H9 (cell line): ENCODE results near the gene RAP1GDS1. TPM values are rescaled to one million over a fixed set of nuclear protein-coding genes. Genes with fewer than 3 reads are reported as not detected.

Source experiments
- DNase-seq: peaks from one replicate; pipeline ENCODE4 v3.0.0-alpha.2; 2017
- H2AFZ ChIP-seq: one replicate; pipeline ENCODE4 v1.6.1; 2013; ENCODE audit warnings: mild to moderate bottlenecking, low read length, control low read depth, moderate library complexity
- H2AK5ac ChIP-seq: 2 replicates; pipeline ENCODE4 v1.6.1; 2013; ENCODE audit warnings: low read length, control low read depth, mixed read lengths; ENCODE audit not compliant: insufficient read length
- H2BK120ac ChIP-seq: one replicate; pipeline ENCODE4 v1.6.1; 2013; ENCODE audit warnings: low read depth, mild to moderate bottlenecking, low read length, control low read depth, inconsistent platforms; ENCODE audit not compliant: poor library complexity, severe bottlenecking
- H2BK12ac ChIP-seq: 2 replicates; pipeline ENCODE4 v1.6.1; 2013; ENCODE audit warnings: low read length, control low read depth, mixed read lengths, low read depth; ENCODE audit not compliant: insufficient read length
- H2BK15ac ChIP-seq: 2 replicates; pipeline ENCODE4 v1.6.1; 2013; ENCODE audit warnings: low read depth, low read length, control low read depth
- H2BK20ac ChIP-seq: one replicate; pipeline ENCODE4 v1.6.1; 2013; ENCODE audit warnings: low read depth, mild to moderate bottlenecking, low read length, control low read depth, inconsistent platforms; ENCODE audit not compliant: poor library complexity, severe bottlenecking
- H2BK5ac ChIP-seq: 2 replicates; pipeline ENCODE4 v1.6.1; 2013; ENCODE audit warnings: low read length, control low read depth, mixed read lengths; ENCODE audit not compliant: insufficient read length
- H3K14ac ChIP-seq: 2 replicates; pipeline ENCODE4 v1.6.1; 2013; ENCODE audit warnings: low read length, control low read depth; ENCODE audit not compliant: insufficient read depth
- H3K18ac ChIP-seq: 2 replicates; pipeline ENCODE4 v1.6.1; 2013; ENCODE audit warnings: low read depth, mild to moderate bottlenecking, mixed read lengths, low read length, control low read depth; ENCODE audit not compliant: insufficient read length
- H3K23ac ChIP-seq: 2 replicates; pipeline ENCODE4 v1.6.1; 2013; ENCODE audit warnings: low read length, control low read depth, mixed read lengths, low read depth; ENCODE audit not compliant: insufficient read length
- H3K23me2 ChIP-seq: 2 replicates; pipeline ENCODE4 v1.6.1; 2013; ENCODE audit warnings: low read depth, mild to moderate bottlenecking, mixed read lengths, low read length, control low read depth; ENCODE audit not compliant: insufficient read length, poor library complexity, severe bottlenecking
- H3K27ac ChIP-seq: 2 replicates; pipeline ENCODE4 v1.5.1; 2013; ENCODE audit warnings: low read length, control low read depth, mixed read lengths, low read depth; ENCODE audit not compliant: insufficient read length
- H3K27me3 ChIP-seq: 2 replicates; pipeline ENCODE4 v1.6.1; 2013; ENCODE audit warnings: low read length, control low read depth, inconsistent platforms; ENCODE audit not compliant: insufficient read depth
- H3K4ac ChIP-seq: 2 replicates; pipeline ENCODE4 v1.6.1; 2013; ENCODE audit warnings: low read depth, mild to moderate bottlenecking, control low read depth, inconsistent platforms, low read length, moderate library complexity
- H3K4me1 ChIP-seq: 2 replicates; pipeline ENCODE4 v1.6.1; 2013; ENCODE audit warnings: low read length, control low read depth, inconsistent platforms; ENCODE audit not compliant: insufficient read depth
- H3K4me2 ChIP-seq: 2 replicates; pipeline ENCODE4 v1.6.1; 2013; ENCODE audit warnings: low read length, control low read depth, mixed read lengths; ENCODE audit not compliant: insufficient read length, insufficient read depth
- H3K56ac ChIP-seq: 2 replicates; pipeline ENCODE4 v1.6.1; 2013; ENCODE audit warnings: low read depth, mild to moderate bottlenecking, mixed read lengths, low read length, control low read depth; ENCODE audit not compliant: insufficient read length
- H3K79me1 ChIP-seq: 2 replicates; pipeline ENCODE4 v1.6.1; 2013; ENCODE audit warnings: low read depth, mild to moderate bottlenecking, moderate library complexity, low read length, control low read depth, inconsistent platforms; ENCODE audit not compliant: insufficient read depth, poor library complexity, severe bottlenecking
- H3K79me2 ChIP-seq: 2 replicates; pipeline ENCODE4 v1.6.1; 2013; ENCODE audit warnings: low read length, control low read depth, inconsistent platforms; ENCODE audit not compliant: insufficient read depth
- H3K9ac ChIP-seq: 2 replicates; pipeline ENCODE4 v1.6.1; 2013; ENCODE audit warnings: low read length, control low read depth, mixed read lengths; ENCODE audit not compliant: insufficient read length; ENCODE audit errors: extremely low read depth
- H3K9me3 ChIP-seq: one replicate; pipeline ENCODE4 v1.6.1; 2013; ENCODE audit warnings: low read depth, low read length, inconsistent platforms; ENCODE audit not compliant: control insufficient read depth
- H3T11ph ChIP-seq: one replicate; pipeline ENCODE4 v1.6.1; 2013; ENCODE audit warnings: mild to moderate bottlenecking, low read length, control low read depth, inconsistent platforms
- H4K20me1 ChIP-seq: one replicate; pipeline ENCODE4 v1.6.1; 2013; ENCODE audit not compliant: control insufficient read depth, insufficient read length, insufficient read depth
- H4K5ac ChIP-seq: 2 replicates; pipeline ENCODE4 v1.6.1; 2013; ENCODE audit warnings: low read depth, mild to moderate bottlenecking, mixed read lengths, low read length, control low read depth; ENCODE audit not compliant: insufficient read length
- H4K8ac ChIP-seq: replicated peaks from 2 replicates; pipeline ENCODE4 v1.6.1; 2013; ENCODE audit warnings: low read length, control low read depth, mixed read lengths, low read depth; ENCODE audit not compliant: insufficient read length
- H4K91ac ChIP-seq: 2 replicates; pipeline ENCODE4 v1.6.1; 2013; ENCODE audit warnings: low read depth, mild to moderate bottlenecking, moderate library complexity, mixed read lengths, low read length, control low read depth; ENCODE audit not compliant: insufficient read length
- H3K27ac Mint-ChIP-seq, 3 experiments: 2 replicates in 2 of 3; 3 replicates in 1 of 3; pipeline ENCODE4 v1.8.0; 2020 to 2021; ENCODE audit warnings: mixed read lengths in 3 of 3, mild to moderate bottlenecking in 1 of 3, moderate library complexity in 1 of 3
- H3K27me3 Mint-ChIP-seq: 2 replicates; pipeline ENCODE4 v1.8.0; 2021; ENCODE audit warnings: low read depth, mild to moderate bottlenecking, moderate library complexity, mixed read lengths
- H3K36me3 Mint-ChIP-seq, 3 experiments: 2 replicates in 2 of 3; 3 replicates in 1 of 3; pipeline ENCODE4 v1.8.0; 2020 to 2021; ENCODE audit warnings: low read depth in 3 of 3, mixed read lengths in 3 of 3; ENCODE audit not compliant: insufficient read depth in 1 of 3
- H3K4me1 Mint-ChIP-seq, 2 experiments: 2 replicates each; pipeline ENCODE4 v1.8.0; 2020; ENCODE audit warnings: mixed read lengths in 2 of 2
- H3K4me3 Mint-ChIP-seq, 2 experiments: 2 replicates in 1 of 2; 3 replicates in 1 of 2; pipeline ENCODE4 v1.8.0; 2020 to 2021; ENCODE audit warnings: mild to moderate bottlenecking in 2 of 2, mixed read lengths in 2 of 2, moderate library complexity in 1 of 2
- H3K9me3 Mint-ChIP-seq, 2 experiments: 2 replicates in 1 of 2; 3 replicates in 1 of 2; pipeline ENCODE4 v1.8.0; 2020; ENCODE audit warnings: mild to moderate bottlenecking in 2 of 2, mixed read lengths in 2 of 2, moderate library complexity in 1 of 2
- WGBS: extraction: QIAGEN DNeasy Blood & Tissue Kit; methylation state at CpG from one replicate; pipeline ENCODE4 v1.1.7; 2013; ENCODE audit warnings: missing lambda C conversion rate, low lambda C conversion rate, mixed read lengths; ENCODE audit not compliant: insufficient read length; ENCODE audit errors: extremely low coverage; 5-methylcytosine and 5-hydroxymethylcytosine counted together
- total RNA-seq: library from RNA; stranded (reverse); gene quantifications from 2 replicates; pipeline ENCODE4 v1.2.1, GENCODE V29; 2021
- TF ChIP-seq, protein P1 (sequence below): fragments of 200-600 bp; sonication (generic); conservative IDR thresholded peaks from 3 replicates; pipeline ENCODE4 v1.8.0; 2021; ENCODE audit warnings: antibody characterized with exemption, mild to moderate bottlenecking

The RAP1GDS1 gene
- total RNA-seq, 1 experiment from 2014 or later, result 25.2 TPM

DNA sequence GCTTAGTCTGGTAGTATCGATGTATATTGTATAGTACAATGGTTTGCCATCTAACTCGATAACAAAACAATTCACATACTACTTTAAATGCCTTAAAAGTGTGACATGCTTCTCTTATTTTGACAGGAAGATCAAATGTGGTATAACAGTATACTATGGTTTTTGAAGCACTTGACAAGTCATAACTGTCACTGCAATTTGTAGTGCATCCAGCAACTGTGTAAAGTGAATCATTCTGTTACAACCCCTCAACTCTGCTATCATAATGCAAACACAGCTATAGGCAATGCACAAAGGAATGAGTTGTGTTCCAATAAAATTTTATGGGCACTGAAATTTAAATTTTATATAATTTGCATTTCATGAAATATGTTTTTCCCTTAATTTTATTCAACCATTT lies 14.0 kb downstream of the RAP1GDS1 start:
- Histone ChIP-seq H2BK15ac (no peak overlapping the region), H3K18ac (no peak overlapping the region), H2BK120ac (no peak overlapping the region), H3K79me2 (peaks cover 3% of the 10 kb centered on the region; the same call in 1 of the 2 replicates), H3K9me3 (no peaks in the 10 kb centered on the region), H3K14ac (no peak overlapping the region), H2BK20ac (no peak overlapping the region), H3K27ac (no peak overlapping the region), H3K56ac (no peak overlapping the region), H4K91ac (no peak overlapping the region), H4K8ac (no peak overlapping the region), H3K79me1 (no peaks in the 10 kb centered on the region), H3K23me2 (no peaks in the 10 kb centered on the region), H3T11ph (no peak overlapping the region), H2BK12ac (no peak overlapping the region), H3K4ac (no peak overlapping the region), H2AFZ (no peak overlapping the region), H3K4me2 (no peak overlapping the region), H4K5ac (no peak overlapping the region), H3K23ac (no peak overlapping the region), H3K4me1 (no peaks in the 10 kb centered on the region), H3K9ac (no peak overlapping the region), H2AK5ac (no peak overlapping the region), H2BK5ac (no peak overlapping the region), H3K27me3 (no peaks in the 10 kb centered on the region), H4K20me1 (no peaks in the 10 kb centered on the region)
- Mint-ChIP-seq H3K4me3 (no peak overlapping the region), H3K36me3 (peaks cover 9 to 38% (median 27%) of the 10 kb centered on the region in 3 experiments; a peak in 6 of 7 replicates), H3K27ac (no peak overlapping the region), H3K9me3 (peaks cover 5 to 13% of the 10 kb centered on the region in 2 experiments; a peak in 4 of 5 replicates), H3K27me3 (no peaks in the 10 kb centered on the region), H3K4me1 (no peaks in the 10 kb centered on the region)
- no CpG with 5 or more reads among the region's 2 CpGs for WGBS
- no peak for DNase-seq
- TF ChIP-seq, protein P1, sequence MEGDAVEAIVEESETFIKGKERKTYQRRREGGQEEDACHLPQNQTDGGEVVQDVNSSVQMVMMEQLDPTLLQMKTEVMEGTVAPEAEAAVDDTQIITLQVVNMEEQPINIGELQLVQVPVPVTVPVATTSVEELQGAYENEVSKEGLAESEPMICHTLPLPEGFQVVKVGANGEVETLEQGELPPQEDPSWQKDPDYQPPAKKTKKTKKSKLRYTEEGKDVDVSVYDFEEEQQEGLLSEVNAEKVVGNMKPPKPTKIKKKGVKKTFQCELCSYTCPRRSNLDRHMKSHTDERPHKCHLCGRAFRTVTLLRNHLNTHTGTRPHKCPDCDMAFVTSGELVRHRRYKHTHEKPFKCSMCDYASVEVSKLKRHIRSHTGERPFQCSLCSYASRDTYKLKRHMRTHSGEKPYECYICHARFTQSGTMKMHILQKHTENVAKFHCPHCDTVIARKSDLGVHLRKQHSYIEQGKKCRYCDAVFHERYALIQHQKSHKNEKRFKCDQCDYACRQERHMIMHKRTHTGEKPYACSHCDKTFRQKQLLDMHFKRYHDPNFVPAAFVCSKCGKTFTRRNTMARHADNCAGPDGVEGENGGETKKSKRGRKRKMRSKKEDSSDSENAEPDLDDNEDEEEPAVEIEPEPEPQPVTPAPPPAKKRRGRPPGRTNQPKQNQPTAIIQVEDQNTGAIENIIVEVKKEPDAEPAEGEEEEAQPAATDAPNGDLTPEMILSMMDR, result no peak
